ENCODE measurements around the gene AIP.
A peak's percentile ranks its signal among the peaks of the same experiment; 100 is the strongest.

Gene AIP

DNA sequence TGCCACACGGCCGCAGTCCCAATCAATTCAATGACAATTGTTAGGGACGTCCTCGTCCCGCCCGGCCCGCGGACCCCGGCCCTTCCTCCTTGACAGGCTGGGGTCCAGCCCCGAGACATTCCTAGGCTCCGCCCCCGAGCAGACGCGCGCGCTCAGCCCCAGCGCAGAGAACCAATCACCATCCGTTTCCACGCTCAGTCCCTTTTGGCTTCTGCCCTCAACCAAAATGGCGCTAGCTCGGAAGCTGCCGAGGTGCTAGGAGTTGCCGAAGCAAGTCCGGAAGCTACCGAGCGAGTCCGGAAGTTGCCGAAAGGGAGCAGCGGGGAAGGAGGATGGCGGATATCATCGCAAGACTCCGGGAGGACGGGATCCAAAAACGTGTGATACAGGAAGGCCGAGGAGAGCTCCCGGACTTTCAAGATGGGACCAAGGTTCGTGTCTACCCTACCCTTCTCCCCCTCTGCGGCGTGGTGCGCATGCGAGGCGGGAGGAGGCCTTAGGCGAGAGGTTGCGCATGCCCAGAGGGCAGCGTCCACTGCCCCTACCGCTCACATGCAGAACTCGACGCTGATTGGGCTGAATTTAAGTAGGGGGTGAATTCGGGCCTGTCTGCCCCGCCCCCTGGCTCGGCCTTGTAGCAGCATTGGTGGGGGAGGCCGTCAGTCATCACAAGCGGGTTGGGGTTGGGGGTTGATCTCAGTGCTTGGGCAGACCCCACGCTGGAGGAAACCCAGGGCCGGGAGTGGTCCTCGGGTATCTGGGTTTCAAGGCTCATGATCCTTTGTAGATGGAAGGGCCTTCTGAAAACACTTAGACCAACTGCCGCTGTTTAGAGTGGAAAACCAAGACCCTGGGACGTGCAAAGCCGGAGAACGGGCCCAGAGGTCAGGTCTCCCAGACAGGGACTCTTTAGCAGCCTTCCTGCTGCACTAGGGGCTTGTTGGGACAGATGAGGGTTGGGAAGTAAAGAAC lies at the start of gene AIP:
TSS of gene AIP (plus strand) at position 200 of the 972 bp plus-strand sequence. CDS start at position 333, 133 bp downstream.
- TF ChIP-seq CTCF (IDR thresholded peaks at IDR 0.05), result no peak
- Histone ChIP-seq H3K79me2 (peaks cover 2% of the 10 kb centered on the region), H3K4me2 (ENCODE audit: low read length) (peak within 1 kb of the TSS; percentile 91), H3K27ac (peak within 1 kb of the TSS; percentile 77), H3K36me3 (ENCODE audit: control insufficient read depth, insufficient read depth, low read length) (no peaks in the 10 kb centered on the region), H3K4me3 (ENCODE audit: low read depth, low read length) (peak within 1 kb of the TSS; percentile 82), H3K4me1 (no peaks in the 10 kb centered on the region), H3K9ac (peak within 1 kb of the TSS; percentile 2), H2AFZ (peak within 1 kb of the TSS; percentile 87), H3K9me3 (ENCODE audit: control insufficient read depth, low read length) (no peaks in the 10 kb centered on the region), H3K27me3 (ENCODE audit: control insufficient read depth, insufficient read depth, low read length) (no peaks in the 10 kb centered on the region)

DNA sequence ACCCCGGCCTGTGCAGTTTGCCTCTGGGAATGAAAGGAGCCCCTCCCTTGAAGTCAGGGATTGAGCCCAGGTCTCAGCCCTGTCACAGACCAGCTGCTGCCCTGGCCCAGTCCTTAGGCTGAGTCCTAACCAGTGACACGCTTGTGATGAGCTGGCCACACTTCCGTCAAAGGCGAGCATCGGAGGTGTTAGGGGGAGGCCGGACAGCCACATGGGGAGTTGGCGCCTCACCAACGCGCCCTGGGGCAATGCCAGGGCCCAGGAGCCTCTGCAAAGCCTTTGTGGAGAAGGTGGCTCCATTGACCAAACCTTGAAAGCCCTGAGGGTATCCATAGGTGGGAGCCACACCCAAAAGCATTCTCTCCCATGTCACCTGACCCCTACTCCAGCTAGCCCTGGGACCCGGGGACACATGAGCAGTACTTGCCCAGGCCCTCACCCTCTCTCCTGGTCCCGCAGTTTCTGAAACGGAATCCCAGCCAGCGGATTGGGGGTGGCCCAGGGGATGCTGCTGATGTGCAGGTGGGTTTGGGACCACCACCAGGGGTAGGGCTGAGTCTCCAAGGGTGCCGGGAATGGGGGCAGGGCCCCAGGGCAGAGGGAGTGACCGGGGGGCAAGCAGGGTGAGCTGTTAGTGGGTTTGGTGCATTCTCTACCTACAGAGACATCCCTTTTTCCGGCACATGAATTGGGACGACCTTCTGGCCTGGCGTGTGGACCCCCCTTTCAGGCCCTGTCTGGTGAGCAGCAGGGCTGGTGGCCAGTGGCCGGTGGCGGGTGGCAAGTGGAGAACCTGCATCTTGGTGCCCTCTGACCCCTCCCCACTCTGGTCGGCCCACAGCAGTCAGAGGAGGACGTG lies 49.1 kb upstream of the AIP start:
- no peaks in the 10 kb centered on the region for H3K27me3 ChIP-seq (ENCODE audit: control insufficient read depth, insufficient read depth, low read length)
- no peaks in the 10 kb centered on the region for H3K9me3 ChIP-seq (ENCODE audit: control insufficient read depth, low read length)
- H3K27ac ChIP-seq, result no peak overlapping the region
- TF ChIP-seq CTCF (IDR thresholded peaks at IDR 0.05), result no peak
- H3K79me2 ChIP-seq, result peaks cover 9% of the 10 kb centered on the region
- no peaks in the 10 kb centered on the region for H3K36me3 ChIP-seq (ENCODE audit: control insufficient read depth, insufficient read depth, low read length)
- H3K4me2 ChIP-seq (ENCODE audit: low read length), result no peak overlapping the region
- no peak overlapping the region for H2AFZ ChIP-seq
- no peak overlapping the region for H3K9ac ChIP-seq
- no peaks in the 10 kb centered on the region for H3K4me1 ChIP-seq
- no peak overlapping the region for H3K4me3 ChIP-seq (ENCODE audit: low read depth, low read length)

- Histone ChIP-seq H3K27ac (no peak overlapping the region), H3K4me2 (ENCODE audit: low read length) (no peak overlapping the region), H3K27me3 (ENCODE audit: control insufficient read depth, insufficient read depth, low read length) (no peaks in the 10 kb centered on the region), H3K36me3 (ENCODE audit: control insufficient read depth, insufficient read depth, low read length) (no peaks in the 10 kb centered on the region), H3K4me3 (ENCODE audit: low read depth, low read length) (no peak overlapping the region), H2AFZ (no peak overlapping the region), H3K9me3 (ENCODE audit: control insufficient read depth, low read length) (no peaks in the 10 kb centered on the region), H3K79me2 (peaks cover 5% of the 10 kb centered on the region), H3K9ac (no peak overlapping the region), H3K4me1 (no peaks in the 10 kb centered on the region)
- no peak for TF ChIP-seq CTCF (IDR thresholded peaks at IDR 0.05)
Measured at GRCh38 chr11:67434395-67434881, 48.4 kb upstream of the AIP start.

DNA sequence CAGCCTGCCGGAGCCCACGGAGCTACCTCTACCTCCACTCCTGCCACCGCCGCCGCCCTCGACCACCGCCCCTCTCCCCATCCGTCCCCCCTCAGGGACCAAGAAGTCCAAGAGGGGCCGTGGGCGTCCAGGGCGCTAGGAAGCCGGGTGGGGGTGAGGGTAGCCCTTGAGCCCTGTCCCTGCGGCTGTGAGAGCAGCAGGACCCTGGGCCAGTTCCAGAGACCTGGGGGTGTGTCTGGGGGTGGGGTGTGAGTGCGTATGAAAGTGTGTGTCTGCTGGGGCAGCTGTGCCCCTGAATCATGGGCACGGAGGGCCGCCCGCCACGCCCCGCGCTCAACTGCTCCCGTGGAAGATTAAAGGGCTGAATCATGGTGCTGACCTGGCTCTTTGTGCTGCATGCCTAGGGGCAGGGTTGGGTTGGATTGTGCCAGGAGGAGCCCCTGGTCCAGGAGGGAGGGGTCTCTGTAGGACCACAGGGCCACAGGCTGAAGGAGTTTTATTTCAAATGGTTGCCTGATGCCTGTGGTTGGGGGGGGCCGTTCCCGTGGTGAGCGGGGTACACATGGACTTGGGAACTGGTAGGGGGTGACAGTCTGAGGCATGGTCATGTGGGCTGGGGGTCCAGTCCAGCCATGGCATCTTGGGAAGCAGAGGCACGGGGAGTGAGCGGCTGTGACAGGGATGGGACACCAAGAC lies 47.6 kb upstream of the AIP start:
- Histone ChIP-seq H3K27ac (no peak overlapping the region), H3K4me2 (ENCODE audit: low read length) (no peak overlapping the region), H3K79me2 (peaks cover 2% of the 10 kb centered on the region), H3K4me3 (ENCODE audit: low read depth, low read length) (no peak overlapping the region), H3K27me3 (ENCODE audit: control insufficient read depth, insufficient read depth, low read length) (no peaks in the 10 kb centered on the region), H3K9ac (no peak overlapping the region), H2AFZ (no peak overlapping the region), H3K4me1 (no peaks in the 10 kb centered on the region), H3K9me3 (ENCODE audit: control insufficient read depth, low read length) (no peaks in the 10 kb centered on the region), H3K36me3 (ENCODE audit: control insufficient read depth, insufficient read depth, low read length) (no peaks in the 10 kb centered on the region)
- no peak for TF ChIP-seq CTCF (IDR thresholded peaks at IDR 0.05)
